ENCODE results near the gene FBXL19.

The FBXL19 gene

GRCh38 chr16:30941600-30942425, 18.4 kb downstream of the FBXL19 start:
- TF ChIP-seq GATA3 (IDR thresholded peaks at IDR 0.05; ENCODE audit: low read depth, low read length): no peak
- TF ChIP-seq GATA2 (IDR thresholded peaks at IDR 0.05; ENCODE audit: low read depth, low read length): no peak

- TF ChIP-seq GATA3 (IDR thresholded peaks at IDR 0.05; ENCODE audit: low read depth, low read length): no peak
- no peak for TF ChIP-seq GATA2 (IDR thresholded peaks at IDR 0.05; ENCODE audit: low read depth, low read length)
Measured at GRCh38 chr16:30942426-30942806, 19.0 kb downstream of the FBXL19 start.

- TF ChIP-seq GATA3 (IDR thresholded peaks at IDR 0.05; ENCODE audit: low read depth, low read length) (no peak), GATA2 (IDR thresholded peaks at IDR 0.05; ENCODE audit: low read depth, low read length) (no peak)
Measured at GRCh38 chr16:30944352-30944751, 21.0 kb downstream of the FBXL19 start.

GRCh38 chr16:30946671-30947540, 23.5 kb downstream of the FBXL19 start:
- no peak for TF ChIP-seq GATA2 (IDR thresholded peaks at IDR 0.05; ENCODE audit: low read depth, low read length)
- TF ChIP-seq GATA3 (IDR thresholded peaks at IDR 0.05; ENCODE audit: low read depth, low read length): no peak

DNA sequence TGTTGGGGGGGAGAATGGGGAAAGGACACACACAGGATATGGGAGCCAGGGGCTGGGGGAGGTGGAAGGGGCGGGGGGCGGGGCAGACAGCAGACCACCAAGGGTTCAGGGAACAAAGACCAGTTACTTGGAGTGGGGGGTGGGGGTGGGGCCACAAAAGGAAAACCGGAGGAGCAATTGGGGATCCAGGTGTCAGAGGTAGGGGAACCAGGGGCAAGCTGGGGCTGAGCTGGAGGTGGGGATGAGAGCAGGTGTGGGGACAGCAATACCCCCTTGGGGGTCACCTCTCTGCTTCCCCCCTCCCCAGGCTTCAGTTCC, 24.1 kb downstream of the FBXL19 start:
- no peak for TF ChIP-seq GATA2 (IDR thresholded peaks at IDR 0.05; ENCODE audit: low read depth, low read length)
- no peak for TF ChIP-seq GATA3 (IDR thresholded peaks at IDR 0.05; ENCODE audit: low read depth, low read length)

DNA sequence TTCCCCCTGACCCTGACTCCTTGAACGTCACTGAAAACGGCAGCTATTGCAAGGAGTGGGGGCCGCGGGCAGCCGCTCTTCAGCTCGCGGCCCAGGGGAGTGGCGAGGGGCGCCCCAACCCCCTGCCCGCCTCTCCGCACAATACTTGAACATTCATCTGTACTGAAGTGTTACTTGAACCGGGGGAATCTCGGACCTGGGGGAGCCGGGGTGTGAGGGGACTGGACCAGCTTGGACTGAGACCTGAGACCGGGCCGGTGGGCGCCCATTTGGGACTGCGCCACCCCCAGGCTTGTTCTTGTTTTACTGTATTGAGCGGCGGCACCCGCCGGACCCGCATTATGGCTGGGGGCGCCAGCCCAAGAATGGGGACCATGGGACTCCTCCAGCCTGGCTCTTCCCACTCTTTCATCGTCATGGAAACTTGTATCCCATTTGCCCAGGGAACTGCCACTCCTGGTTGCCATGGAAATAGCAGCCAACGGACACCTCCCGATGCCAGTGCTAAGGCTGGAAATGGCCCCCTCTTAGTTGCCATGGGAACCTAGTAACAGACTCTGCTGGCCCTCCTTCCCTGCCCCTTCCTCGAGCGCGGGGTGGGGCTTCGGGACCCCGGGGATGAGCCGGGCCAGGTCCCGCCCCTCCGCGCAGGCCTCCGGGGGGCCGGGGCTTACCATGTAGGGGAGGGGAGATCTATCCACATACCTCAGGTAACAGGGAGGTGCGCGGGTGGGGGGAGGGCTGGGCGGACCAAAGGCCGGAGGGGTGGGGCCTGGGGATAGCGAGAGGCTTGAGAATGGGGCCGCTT, 24.7 kb downstream of the FBXL19 start:
- TF ChIP-seq GATA2 (IDR thresholded peaks at IDR 0.05; ENCODE audit: low read depth, low read length) (no peak), GATA3 (IDR thresholded peaks at IDR 0.05; ENCODE audit: low read depth, low read length) (no peak)

DNA sequence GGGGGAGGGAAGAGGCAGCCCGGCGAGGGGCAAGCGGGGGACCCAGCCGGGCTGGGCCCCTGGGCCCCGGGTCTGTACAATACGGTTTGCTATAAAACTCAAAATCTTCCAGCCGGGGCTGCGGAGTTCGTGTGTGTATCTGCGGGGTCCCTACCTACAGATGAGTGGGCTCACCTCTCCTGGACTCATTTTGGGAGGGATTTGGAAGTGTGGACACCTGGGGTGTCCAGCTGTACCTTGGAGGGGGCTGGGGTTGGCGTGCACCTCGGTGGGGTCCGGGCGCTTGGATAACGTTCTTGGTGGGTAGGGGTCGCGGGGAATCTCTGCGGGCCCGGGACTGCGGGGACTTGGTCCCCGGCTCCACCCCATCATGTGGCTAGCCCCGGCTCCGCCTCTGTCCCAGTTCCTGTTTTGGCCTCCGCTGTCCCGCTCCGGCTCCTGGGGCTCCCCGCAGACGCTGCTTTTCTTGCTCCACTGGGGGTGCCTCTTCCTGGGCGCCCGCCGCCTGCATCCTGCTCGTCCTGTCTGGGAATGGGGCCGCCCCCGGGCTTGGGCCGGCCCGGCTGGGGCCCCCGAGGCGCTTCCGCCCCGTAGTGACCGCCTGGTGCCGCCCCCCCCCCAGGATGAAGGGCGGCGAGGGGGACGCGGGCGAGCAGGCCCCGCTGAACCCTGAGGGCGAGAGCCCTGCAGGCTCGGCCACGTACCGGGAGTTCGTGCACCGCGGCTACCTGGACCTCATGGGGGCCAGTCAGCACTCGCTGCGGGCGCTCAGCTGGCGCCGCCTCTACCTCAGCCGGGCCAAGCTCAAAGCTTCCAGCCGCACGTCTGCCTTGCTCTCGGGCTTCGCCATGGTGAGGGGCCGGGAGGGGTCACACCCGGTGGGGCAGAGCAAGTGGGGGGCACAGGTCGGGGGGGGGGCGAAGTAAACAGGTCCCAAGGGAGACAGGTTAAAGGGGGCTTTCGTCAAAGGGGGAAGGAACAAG, 25.6 kb downstream of the FBXL19 start, which contains the start of gene ORAI3:
Gene ORAI3 (plus strand): TSS at position 402 of the 983 bp plus-strand sequence. CDS start 222 bp downstream, at position 624.
- no peak for TF ChIP-seq GATA3 (IDR thresholded peaks at IDR 0.05; ENCODE audit: low read depth, low read length)
- no peak for TF ChIP-seq GATA2 (IDR thresholded peaks at IDR 0.05; ENCODE audit: low read depth, low read length)

GRCh38 chr16:30949650-30950515, 26.5 kb downstream of the FBXL19 start:
- TF ChIP-seq GATA2 (IDR thresholded peaks at IDR 0.05; ENCODE audit: low read depth, low read length): peak; percentile 91
- no peak for TF ChIP-seq GATA3 (IDR thresholded peaks at IDR 0.05; ENCODE audit: low read depth, low read length)

DNA sequence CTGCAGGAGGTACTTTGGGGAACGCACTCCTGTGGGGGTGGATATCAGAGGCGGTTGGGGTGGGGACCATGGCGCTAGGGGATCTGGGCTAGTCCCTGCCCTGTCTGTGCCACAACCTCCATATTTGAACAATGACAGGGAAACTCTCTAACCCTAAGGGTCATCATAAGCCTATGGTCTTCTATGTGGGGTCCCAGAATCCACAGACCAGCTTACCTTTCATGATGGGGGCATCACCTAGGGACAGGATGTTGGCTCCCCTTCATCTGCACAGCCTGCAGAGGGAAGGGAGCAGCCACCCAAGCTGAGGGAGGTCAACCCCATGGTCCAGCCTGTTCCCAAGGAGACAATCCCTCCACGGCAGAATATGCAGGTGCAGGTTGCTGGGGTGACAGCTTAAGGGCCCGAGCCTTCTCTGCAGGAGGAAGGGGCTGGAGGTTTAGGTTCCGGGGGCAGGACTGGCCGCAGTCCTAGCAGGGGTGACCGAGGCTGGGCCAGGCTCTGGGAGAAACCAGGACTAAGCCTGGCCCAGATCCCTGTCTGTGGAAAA, 27.2 kb downstream of the FBXL19 start:
- TF ChIP-seq GATA3 (IDR thresholded peaks at IDR 0.05; ENCODE audit: low read depth, low read length): no peak
- no peak for TF ChIP-seq GATA2 (IDR thresholded peaks at IDR 0.05; ENCODE audit: low read depth, low read length)

DNA sequence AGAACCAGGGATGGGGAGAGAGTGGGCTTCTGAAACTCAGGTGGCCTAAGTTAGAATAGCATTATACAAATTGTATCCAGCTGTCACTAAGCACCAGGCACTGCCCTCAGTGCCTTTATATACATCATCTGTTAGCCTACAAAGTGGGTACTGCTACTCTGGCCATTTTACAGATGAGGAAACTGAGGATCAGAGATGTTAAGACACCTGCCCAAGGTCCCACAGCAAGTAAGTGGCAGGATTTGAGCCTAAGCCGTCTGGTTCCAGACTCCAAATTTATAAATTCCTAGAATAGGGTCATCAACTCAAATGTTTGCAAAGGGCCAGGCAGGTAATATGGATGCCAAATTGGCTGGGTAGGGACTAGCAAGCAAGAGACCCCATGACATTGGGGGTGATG, 27.8 kb downstream of the FBXL19 start:
- TF ChIP-seq GATA2 (IDR thresholded peaks at IDR 0.05; ENCODE audit: low read depth, low read length) (no peak), GATA3 (IDR thresholded peaks at IDR 0.05; ENCODE audit: low read depth, low read length) (no peak)

GRCh38 chr16:30951750-30952149, 28.4 kb downstream of the FBXL19 start:
- no peak for TF ChIP-seq GATA3 (IDR thresholded peaks at IDR 0.05; ENCODE audit: low read depth, low read length)
- no peak for TF ChIP-seq GATA2 (IDR thresholded peaks at IDR 0.05; ENCODE audit: low read depth, low read length)

DNA sequence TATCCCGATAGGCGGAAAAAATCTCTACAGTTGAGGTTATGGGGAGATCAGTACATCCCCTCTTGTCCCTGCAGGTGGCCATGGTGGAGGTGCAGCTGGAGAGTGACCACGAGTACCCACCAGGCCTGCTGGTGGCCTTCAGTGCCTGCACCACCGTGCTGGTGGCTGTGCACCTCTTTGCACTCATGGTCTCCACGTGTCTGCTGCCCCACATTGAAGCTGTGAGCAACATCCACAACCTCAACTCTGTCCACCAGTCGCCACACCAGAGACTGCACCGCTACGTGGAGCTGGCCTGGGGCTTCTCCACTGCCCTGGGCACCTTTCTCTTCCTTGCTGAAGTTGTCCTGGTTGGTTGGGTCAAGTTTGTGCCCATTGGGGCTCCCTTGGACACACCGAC, 29.7 kb downstream of the FBXL19 start:
- TF ChIP-seq GATA3 (IDR thresholded peaks at IDR 0.05; ENCODE audit: low read depth, low read length) (no peak), GATA2 (IDR thresholded peaks at IDR 0.05; ENCODE audit: low read depth, low read length) (no peak)

Measured in SH-SY5Y (cell line).